ENCODE results near the gene FAM83C.
"Not testable (repeated sequence)": the region's sequence is repeated elsewhere in the genome, so short reads cannot be mapped to it uniquely, and the experiment has no call there.

FAM83C gene

DNA sequence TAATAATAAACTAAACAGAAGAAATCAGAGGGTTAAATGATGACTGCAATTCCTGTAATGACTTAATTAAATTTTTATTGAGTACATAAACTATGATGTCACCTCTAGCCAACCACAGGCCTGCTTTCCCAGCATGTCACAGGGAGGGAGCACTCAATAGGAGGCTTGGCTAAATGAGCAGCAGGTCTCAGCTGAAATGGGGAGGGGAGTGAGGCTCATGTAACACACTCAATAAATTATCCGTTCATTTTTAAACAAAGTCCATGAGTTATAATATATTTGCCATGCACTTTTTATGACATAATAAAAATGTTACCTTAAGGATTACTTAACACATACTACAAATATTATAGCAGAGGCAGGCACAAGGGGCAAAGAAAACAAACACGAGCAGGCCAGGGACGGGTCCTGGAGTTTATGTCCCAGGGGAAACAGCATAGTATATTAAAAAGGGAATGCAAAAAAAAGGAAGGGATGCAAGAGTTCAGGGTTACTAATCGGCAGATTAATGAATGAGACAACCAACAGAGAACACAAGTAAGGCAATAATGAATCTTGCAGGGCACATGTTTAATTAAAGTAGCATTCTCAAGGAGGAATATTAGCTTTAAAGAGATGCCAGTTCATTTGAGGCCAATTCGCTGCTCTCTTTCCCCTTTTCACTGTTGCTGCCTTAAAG lies 27.1 kb upstream of the FAM83C start:
- DNase-seq: no peak

DNA sequence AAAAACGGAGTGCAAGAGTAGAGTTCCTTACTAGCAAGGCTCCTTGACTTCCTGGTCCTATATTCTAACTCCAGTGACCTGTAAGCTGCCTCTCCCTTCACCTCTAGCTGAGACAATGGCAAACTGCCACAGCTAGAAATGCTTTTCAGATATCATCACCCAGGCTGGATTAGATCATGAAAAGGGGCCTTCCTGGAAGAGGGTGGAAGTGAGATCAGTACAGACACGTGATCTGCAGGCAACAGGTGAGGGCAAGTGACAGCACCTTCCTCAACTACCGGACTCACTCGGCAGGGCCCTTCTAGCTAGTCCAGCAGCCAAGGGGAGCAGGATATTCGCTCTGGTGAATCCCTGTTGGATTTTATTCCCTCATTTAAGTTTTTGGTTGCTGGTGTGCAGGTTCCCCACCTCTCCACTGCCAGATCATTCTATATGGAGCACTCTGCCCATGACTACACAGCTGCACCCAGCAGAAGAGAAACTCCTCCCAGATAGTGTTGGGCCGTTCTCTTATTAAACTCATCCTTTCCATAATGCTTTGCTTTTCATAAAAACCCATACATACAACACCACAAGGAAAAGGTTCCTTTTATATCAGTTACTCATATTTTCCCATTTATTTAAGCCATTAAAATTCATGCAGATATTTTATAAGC lies 26.4 kb upstream of the FAM83C start:
- DNase-seq: no peak

DNA sequence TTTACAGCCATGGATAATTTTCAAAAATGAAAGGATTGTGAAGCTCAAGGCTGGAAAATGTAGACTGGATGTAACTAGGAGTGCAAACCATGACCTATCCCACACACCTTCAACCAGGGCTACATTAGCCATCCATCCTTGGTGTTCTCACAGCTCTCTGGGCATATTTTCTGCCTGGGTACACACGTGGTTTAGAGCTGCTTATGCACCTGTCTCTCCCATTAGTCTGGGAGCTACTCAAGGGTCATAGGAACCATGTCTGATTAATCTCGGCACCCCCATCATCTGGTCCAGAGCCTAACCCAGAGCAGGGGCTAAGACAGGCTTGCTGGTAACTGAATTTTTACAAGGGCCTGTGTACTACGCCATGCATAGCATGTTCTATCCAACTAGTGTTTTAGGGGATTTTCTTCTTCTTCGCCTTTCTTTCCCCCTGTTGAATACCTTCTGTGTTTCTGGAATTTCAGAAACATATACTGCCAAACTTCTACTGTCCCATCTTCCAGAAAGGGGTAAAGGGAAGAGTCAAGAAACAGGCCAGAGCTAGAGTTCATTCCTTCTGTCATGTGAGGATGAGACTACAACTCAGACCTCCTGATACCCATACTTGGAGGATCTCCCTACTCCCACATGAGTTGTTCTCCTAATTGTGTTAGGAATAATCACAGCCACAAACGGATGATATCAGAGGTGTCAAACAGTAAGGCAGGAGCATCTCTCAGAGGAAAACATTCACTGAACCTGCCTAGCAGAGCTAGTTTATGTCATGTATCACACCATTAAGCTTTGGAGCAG lies 25.4 kb upstream of the FAM83C start:
- DNase-seq: no peak

DNA sequence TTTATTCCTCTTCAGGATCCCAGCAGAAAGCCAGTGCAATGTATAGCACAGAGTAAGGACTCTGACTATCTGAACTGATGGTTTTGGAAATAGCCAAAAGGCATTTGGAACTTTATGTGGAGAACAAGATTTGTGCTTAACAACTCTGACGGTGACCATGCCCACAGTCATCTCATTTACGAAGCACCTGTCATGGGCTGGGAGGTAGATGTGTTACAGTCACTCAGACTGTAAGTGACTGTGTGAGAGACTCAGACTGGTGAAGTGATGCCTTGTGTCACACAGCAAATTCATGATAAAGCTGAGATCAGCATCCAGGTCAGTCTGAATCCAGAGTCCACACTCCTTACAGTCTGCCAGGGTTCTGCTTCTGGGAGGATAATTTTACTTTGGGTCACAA lies 23.9 kb upstream of the FAM83C start:
- no peak for DNase-seq

DNA sequence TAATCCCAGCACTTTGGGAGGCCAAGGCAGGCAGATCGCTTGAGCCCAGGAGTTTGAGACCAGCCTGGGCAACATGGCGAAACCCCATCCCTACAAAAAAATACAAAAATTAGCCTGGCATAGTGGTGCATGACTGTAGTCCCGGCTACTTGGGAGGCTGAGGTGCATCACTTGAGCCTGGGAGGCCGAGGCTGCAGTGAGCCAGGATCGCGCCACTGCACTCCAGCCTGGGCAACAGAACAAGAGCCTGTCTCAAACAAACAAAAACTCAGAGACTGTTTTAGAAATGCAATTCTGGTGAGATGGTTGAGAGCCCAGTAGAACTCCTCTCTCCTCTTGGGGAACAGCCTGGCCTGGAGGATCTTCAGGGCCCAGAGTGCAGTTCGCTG lies 23.4 kb upstream of the FAM83C start:
- DNase-seq: not testable (repeated sequence)

DNA sequence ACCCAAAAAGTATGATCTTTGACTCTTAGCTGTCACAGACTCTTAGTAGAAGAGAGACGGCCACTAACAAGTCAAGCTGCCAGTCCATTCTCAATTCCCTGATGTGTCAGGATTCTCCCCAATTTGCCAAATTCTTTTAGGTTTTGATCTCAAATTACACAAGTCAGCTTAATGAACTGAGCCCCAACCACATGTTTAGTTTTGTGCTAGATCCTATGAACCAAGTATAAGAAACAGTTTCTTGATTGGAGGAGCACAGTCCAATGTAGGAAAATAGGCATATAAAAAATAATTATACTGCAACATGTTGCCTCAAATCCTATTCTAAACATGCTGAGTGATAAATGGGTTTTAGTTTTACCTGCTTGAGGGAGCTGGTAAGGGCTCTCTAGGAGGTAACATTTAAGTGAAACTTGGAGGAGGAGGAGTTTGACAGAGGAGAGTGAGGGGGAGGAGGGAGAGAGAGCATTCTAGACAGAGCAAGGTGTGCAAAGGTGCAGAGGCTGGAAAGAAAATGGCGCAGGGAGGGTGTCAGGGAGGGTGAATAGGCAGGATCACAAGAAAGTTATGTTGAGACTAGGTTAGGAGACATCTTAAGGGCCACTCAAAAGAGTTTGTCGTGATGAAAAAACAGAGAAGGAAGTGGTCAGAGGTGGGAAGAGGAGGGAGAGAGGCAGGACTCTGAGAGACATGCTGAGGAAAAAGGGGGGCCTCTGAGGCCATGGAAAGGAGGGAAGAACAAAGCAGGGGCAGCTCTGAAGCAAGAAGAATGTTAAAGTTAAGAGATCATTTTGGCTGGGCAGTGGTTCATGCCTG lies 22.8 kb upstream of the FAM83C start:
- no peak for DNase-seq

DNA sequence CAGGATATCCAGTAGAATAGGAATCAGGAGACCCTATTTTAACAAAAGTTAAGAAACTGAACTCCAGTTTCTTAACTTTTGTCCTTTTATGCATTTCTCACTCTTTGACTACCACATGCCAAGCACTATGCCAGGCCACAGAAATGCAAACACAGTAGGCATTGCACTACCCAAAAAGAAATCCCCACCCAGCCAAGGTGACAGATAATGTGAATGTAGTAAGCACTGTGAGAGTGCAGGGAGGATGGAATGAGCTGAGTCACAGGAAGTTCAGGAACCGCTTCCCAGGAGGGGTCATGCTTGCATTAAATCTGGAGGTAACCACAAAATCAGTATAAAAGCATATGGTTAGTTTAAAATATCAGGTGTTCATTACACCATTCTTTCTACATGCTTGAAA lies 20.1 kb upstream of the FAM83C start:
- DNase-seq: no peak

DNA sequence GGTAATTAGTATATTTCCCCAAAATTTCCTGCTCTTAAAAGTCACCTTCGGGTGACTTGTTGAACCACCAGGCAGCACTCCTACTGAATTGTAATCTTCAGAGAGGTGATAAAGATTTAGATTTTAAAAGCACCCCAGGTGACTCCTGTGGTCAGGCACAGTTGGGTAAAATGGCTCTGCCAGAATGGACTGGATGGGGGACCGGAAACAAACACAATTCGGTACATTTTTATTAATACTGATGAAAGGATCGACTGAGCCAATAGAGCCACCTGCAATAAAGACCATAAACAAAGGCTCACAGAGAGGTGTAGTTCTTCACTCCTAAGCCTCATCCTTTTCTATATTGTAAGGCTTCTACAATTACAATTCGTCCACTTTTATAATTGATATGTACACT lies 19.6 kb upstream of the FAM83C start:
- DNase-seq: no peak

DNA sequence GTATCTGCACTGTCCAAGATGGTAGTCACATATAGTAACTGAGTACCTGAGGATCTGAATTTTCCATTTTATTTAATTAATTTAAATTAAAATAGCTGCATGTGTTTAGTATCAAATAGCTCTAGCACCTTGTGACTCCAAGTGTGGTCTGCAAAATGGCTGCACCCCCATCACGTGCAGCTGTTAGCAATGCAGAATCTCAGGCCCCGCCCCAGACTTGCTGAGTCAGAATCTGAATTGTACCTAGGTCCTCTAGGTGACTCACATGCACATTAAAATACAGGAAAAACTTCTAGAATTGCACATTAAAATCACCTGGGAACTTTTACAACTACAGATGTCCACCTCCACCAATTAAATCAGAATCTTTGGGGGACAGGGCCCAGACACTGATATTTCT lies 19.2 kb upstream of the FAM83C start:
- no peak for DNase-seq

DNA sequence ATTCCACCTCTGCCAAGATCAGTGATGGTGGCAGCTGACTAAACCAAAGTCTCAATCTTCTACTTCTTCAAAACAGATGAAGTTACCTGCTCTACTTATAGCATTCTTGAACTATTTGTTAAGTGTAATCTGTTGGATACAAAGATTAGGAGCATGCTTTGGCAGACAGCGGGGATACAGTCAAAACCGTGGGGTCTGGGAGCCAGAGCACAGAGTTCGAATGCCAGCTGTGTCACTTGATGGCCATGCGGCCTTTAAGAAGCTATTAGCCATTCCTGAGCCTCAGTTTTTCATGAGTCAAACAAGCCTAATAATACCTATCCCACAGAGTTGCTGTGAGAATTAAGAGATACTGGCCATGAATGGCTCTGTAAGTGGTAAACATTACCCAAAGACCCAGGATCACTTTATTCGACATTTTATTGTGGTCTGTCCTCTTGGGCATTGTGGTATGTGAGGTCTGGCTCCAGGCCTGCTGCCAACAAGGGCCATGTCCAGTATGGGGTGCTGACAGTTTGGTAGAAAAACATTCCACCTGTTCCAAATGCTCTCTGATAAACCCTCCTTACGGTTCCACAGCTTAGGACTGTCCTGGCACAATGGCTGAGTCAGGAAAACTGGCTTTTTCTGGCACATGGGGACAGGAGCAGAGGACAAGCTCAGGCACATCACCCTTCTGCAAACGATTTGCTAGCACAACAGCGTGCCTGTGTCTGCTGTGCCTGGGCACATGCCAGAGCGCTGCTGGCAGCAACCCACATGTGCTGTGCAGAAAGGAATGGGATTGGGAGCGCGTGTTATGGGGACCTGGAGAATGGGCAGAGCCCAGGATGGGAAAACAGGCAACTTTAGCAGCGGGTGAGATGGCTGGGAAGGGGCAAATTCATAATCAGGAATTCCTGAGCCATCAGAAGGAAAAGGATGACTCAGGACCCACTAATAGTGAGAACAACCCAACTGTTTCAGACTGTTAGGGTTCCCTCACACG lies 15.7 kb upstream of the FAM83C start:
- DNase-seq: peak in 53 of 58 donors; percentile 18 to 85 (median 56)

DNA sequence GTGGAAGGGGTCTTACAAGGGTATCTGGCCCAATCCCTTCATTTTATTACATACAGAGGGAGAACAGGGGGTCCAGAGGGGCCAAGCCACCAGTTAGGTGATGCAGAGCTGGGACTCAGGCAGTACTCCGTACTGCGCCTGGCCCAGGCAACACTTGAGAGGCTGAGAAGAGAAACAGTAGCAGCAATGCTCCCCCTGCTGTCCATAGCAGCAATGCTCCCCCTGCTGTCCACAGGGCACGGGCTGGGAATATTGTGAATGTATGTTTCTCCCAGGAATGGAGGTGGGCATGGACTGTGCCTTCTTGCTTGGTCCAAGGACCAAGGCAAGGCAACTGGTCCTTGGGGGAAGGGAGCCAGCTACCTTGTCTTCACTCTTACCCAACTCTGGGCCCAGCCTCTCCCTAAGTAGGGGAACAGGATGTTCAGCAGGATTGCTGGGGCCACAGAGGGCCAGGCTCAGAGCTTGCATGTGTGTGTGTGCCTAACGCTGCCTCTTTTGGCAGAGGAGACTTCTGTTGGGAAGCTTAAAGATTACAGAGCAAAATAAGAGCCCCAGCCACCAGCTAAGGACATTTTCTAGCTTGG lies 14.8 kb upstream of the FAM83C start:
- DNase-seq: peak in 34 of 58 donors; percentile 4 to 63 (median 19)

DNA sequence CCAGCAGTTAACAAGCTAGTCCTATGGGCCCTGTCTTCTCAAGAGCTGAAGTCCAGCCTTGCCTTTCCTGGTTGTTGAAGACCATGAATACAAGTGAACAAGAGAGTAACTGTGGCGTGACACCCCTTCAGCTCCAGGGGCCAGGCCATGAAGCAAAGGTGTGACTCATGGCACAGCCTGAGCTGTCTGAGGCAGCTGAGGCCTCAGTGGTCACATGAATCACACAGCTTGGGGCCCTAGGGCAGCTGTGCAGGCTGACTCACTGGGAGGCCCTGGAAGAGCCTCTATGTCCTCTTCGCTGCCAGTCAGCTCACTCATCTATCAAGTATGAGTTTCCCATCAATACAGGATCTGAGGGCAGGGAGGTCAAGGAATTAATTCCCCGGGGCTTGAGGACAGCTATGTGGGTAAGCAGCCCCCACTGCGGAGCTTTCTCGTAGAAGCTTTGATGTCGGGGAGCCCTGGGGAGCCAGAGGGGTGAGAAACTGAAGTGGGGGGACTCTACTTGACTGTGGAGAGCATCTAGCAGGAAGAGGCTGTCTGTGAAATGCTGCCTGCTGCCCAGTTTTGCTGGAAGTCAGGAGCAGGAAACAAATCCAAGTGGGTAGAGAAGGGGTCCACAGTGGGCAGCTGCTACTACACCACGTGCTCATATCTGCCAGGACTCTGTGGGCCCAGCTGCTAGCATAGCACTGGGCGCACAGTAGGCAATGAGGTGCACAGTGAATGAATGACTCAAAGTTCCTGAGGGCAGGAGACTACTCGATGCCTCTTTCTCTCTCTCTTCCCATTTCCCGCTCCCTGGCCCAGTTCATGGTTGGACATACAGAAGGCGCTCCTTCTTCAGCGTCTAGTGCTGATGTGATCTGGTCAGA lies 13.7 kb upstream of the FAM83C start:
- DNase-seq: peak in 10 of 58 donors; percentile 4 to 64 (median 14)

DNA sequence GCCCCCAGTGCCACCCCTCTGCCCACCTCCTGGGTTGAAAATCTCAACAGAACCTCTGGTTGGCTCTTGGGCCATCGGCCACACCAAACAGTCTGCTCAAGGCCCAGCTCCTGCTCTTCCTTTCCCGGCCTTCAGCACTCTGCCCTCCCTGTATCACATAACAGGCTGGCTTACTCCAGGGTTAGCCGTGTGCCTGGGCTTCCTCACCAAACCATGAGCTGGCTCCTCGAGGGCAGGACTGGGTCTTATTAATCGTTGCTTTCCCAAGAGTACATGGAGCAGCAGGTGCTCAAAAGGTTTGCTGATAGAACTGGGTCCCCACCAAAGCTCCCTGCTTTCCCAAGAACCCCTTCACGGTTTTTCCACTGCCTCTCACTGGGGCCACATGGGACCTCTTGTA lies 12.7 kb upstream of the FAM83C start:
- no peak for DNase-seq

DNA sequence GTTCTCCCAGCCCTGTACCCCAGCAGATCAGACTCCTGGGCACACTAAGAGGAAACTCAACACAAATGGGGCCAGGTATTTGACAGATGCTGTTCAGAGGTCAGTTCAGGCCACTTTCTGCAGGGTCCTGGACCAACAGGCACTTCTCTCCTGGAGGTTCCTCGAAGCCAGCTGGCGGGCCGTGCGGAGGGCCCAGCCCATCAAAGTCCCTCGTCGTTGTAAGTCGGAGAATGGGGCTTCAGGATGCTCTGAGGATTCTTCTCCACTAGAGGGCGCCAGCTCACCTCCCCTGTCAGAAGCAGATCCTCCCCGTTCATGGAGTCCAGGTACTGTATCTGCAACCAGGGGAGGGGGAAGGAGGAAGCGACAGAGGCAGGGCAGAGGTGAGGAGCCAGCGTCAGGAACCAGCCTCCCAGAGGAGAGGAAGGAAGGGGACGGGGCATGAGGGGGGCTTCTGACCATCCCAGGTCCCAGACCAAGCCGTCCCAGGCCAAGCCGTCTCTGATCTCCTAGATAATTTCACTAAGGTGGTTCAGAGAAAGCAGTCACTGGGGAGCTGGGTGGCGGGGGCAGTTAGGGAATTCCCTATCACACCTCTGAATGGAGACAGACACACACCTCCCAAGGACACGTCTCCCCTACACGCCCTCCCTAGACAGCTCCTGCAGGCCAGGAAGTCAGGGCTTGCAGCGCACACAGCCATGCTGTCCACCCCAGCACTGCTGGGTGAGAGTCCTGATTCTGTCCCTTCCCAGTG lies 11.7 kb upstream of the FAM83C start:
- DNase-seq: peak in 55 of 58 donors; percentile 9 to 78 (median 40)

DNA sequence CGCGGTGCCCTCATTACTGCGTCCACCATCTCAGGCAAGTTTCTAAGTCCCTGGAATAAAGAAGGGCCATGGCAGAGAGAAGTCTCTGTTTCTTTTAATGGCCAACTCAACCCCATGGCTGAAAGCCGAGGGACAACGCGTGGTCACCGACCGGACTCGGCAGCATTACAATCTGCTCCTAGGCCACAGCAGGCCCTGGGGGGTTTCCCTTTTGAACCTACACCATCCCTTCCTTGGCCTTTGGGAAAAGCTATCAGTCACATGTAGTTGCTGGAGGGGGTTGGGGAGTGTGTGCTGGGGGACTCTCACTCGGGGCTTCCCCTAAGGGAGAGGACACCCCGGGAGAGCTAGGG lies 11.1 kb upstream of the FAM83C start:
- DNase-seq: no peak

DNA sequence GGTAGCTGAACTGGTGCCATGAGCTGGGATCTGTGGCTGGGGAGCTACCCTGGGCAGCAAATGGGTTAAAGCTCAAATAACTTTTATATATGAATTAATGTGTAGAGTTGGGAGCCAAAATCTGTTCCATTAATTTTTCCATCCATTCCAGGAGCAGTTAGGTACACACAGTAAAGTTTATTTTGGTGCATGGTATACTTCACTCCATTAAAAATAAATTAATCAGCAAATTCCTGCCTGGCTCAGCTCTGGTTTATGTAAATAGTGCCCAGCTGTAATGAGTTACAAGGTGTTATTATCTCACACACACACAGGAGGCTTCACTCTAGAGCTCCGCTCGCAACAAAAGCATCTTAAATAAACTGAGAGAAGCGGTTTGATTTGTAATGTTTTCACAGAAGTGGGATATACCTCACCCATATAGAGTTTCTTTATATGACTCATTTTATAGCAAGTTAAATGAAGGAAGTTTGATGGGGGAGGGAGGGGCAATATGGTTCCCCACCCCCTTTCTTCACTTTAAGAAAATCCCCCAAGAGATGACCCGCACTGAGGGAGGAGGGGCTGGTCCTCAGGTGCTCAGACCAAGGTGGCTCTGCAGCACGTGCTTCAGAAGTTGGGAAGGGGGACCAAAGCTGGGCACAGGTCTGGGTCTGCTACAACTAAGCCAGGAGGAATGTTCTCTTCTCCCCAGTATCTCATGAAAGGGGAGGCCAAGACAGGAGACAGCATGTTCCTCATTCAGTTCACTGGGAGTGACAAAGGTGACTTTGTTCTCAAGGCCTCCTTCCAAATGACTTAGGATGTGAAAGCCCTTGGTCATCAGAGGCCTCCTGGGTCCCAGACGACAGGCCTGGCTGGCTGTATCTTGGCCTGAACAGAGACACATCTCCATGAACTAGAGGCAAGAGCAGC lies 10.5 kb upstream of the FAM83C start:
- no peak for DNase-seq

DNA sequence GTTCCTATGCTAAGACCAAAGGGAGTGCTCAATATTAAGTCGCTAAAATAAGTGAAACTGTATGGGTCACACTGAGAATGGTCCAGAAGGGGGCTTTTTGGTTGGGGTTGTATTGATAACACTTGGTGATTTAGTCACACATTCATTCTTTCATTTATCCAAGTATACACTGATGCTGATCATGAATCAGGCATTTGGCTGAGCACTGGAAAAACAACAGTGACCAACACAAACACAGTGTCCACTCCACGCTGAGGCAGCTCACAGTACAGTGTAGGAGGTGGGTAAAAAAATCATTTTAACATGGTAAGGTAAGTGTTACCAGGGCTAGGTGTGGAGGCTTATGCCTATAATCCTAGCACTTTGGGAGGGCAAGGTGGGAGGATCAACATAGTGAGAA lies 9.2 kb upstream of the FAM83C start:
- DNase-seq: no peak

Measured in anterior cingulate cortex (tissue), 58 donors.